AG04449 (cell line): ENCODE data around the gene PSKH1.

Source experiments
- CTCF ChIA-PET: fragments of 350-600 bp; formaldehyde crosslinking; extraction: SDS; loops from one replicate; lab custom pipeline; 2021; ENCODE audit warnings: antibody characterized with exemption; lab: Yijun Ruan, JAX
- POLR2A ChIA-PET: fragments of 400-600, 350-600 bp; formaldehyde crosslinking; extraction: SDS; loops from one replicate; lab custom pipeline; 2020; ENCODE audit warnings: antibody characterized with exemption, inconsistent platforms; lab: Yijun Ruan, JAX
- DNase-seq: peaks from one replicate; pipeline ENCODE4 v3.0.0-alpha.2; 2010; ENCODE audit warnings: low read depth, low spot score
- H3K4me3 ChIP-seq: 2 replicates; pipeline ENCODE4 v1.5.1; 2011; ENCODE audit warnings: low read depth, mild to moderate bottlenecking, control low read depth, low read length
- TF ChIP-seq, protein P1 (sequence below): IDR thresholded peaks from one replicate; pipeline ENCODE4 v1.5.1; 2011; ENCODE audit warnings: mild to moderate bottlenecking, moderate library complexity, low read length, control low read depth, inconsistent platforms; ENCODE audit not compliant: insufficient read depth; ENCODE audit errors: missing control alignments

Gene PSKH1

DNA sequence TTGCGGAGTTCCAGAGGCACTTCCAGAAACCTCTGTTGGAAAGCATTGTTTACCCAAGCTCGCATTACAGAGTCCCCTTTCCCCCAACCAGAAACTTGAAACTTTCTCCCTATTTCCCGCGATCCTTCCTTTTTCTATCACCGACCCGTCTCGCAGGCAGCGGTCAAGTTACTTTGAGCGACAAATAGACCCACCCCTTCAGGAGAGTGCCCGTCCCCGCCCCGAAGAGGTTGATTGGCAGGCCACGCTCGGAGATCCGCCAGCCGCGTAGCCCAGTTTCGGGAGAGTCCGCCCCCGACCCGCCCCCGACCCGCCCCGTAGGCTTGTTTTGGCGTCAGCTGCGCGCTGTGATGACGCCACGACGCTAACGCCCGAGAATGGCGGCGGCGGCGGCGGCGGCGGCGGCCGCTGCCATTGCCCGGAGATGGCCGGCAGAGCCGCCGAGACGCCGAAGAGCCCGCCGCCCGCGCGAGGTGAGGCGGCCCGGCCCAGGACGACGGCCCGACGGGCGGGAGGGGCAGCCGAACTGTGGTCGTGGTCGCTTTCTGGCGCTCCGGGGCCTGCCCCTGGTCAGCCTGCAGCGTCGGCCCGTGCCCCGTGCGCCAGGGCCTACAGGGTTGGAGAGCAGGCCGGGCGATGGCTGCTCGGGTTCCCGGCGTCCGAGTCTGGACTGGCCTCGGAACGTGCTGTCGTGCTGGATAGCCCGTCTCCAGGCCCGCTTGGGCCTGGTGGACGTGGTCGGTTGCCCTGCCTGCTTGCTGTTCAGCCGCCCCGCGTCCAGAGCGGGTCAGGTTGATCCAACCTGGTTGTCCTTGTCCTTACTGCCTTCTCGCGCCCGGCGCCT lies at the start of gene PSKH1:
PSKH1 (plus strand) TSS at position 356 of the 844 bp plus-strand sequence. CDS start 15,496 bp downstream, outside the sequence.
- TF ChIP-seq, protein P1, sequence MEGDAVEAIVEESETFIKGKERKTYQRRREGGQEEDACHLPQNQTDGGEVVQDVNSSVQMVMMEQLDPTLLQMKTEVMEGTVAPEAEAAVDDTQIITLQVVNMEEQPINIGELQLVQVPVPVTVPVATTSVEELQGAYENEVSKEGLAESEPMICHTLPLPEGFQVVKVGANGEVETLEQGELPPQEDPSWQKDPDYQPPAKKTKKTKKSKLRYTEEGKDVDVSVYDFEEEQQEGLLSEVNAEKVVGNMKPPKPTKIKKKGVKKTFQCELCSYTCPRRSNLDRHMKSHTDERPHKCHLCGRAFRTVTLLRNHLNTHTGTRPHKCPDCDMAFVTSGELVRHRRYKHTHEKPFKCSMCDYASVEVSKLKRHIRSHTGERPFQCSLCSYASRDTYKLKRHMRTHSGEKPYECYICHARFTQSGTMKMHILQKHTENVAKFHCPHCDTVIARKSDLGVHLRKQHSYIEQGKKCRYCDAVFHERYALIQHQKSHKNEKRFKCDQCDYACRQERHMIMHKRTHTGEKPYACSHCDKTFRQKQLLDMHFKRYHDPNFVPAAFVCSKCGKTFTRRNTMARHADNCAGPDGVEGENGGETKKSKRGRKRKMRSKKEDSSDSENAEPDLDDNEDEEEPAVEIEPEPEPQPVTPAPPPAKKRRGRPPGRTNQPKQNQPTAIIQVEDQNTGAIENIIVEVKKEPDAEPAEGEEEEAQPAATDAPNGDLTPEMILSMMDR: no peak
- peak; percentile 44 for DNase-seq
- CTCF ChIA-PET: interaction anchor here (1.0 to 4.5 kb wide), 7 partner anchors 10 to 372 kb away, joined by 3 to 47 read pairs (median 4); partner anchors contain the start of gene NRN1L
- peak within 1 kb of the TSS; percentile 91 for H3K4me3 ChIP-seq
- POLR2A ChIA-PET: interaction anchor here (1.0 kb wide), 1 partner anchor 9 kb away, joined by 3 read pairs; no protein-coding TSS in a partner anchor

DNA sequence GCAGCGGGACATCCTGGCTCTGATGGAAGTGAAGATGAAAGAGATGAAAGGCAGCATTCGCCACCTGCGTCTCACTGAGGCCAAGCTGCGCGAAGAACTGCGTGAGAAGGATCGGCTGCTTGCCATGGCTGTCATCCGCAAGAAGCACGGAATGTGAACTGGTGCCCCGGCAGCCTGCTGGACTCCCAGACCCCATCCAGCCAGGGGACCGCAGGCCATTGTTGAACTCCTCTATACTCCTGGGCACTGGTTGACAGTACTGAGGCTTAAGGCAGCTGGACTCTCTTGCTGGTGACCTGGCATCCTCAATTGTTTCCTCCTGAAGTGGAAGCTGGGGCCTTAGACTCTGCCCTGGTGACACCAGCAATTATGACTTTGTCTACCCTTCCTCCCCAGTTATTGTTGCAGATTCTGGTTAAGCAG lies 49.7 kb upstream of the PSKH1 start:
- no peak for DNase-seq
- CTCF ChIA-PET: interaction anchor here (1.1 to 4.3 kb wide), 7 partner anchors 9 to 85 kb away, joined by 3 to 21 read pairs (median 6); partner anchors contain the start of gene NRN1L
- H3K4me3 ChIP-seq: peak overlapping the region; percentile 97
- TF ChIP-seq, protein P1: no peak
- POLR2A ChIA-PET: no interaction called here

DNA sequence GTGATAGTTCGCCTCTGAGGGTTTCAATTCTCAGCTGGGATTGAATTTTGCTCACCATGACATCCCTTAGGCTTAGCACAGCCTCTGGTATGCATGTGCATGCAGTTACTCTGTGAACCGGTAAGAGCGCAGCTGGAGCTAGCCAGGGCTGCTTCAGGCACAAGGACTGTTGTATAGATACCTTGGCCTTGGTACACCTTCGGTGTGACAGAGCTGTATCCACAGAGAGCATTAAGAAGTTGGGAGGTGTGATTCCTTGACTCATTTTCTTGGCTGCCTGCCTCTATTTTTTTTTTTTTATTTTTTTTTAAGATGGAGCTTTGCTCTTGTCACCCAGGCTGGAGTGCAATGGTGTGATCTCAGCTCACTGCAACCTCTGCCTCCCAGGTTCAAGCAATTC lies 48.6 kb upstream of the PSKH1 start:
- CTCF ChIA-PET: interaction anchor here (0.6 to 4.3 kb wide), 18 partner anchors 9 to 327 kb away, joined by 3 to 21 read pairs (median 5); partner anchors contain the start of genes NRN1L and PSKH1
- no peak for DNase-seq
- H3K4me3 ChIP-seq: peak overlapping the region; percentile 33
- TF ChIP-seq, protein P1: peak; percentile 22
- POLR2A ChIA-PET: interaction anchor here (0.7 to 1.7 kb wide), 4 partner anchors 11 to 38 kb away, joined by 3 to 6 read pairs (median 3); partner anchors contain the start of genes EDC4 and TSNAXIP1

DNA sequence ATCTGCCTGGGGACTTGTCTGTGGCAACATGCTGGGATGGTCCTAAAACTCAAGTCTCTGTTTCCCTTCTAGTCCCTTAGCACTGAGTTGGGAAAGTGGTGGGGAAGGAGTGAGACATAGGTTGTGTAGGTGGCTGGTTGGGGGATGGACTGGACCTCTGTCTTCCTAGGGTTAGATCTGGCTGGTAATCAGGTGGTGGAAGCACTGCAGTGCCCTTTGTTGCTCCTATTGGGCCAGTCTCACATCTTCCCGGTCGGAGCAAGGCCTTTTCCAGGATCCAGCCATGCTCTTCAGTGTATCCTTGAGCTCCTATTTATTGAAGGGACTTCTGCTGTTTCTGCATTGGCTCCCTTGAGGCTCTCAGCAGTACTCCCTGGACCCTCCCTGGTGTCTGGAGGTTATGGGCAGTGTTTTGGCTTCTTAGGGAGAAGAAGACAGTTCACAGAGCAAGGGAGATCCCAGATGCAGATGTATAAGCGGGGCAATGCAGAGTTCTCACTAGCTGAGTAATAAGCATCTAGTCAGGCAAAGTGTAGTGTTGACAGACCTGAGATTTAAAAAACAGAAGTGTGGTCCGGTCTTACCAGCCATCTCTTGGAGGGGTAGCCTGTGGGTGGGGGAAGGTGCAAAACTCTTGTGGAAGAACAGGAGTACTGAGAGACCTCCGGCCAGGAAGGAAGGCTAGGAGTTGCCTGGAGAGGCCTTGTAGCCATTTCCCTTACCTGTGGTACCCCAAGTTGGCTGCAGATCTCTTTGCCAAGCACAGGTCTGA lies 47.6 kb upstream of the PSKH1 start:
- no peak for DNase-seq
- H3K4me3 ChIP-seq: peak overlapping the region; percentile 86
- TF ChIP-seq, protein P1: no peak
- ChIA-PET CTCF (interaction anchor here (0.9 to 4.3 kb wide), 19 partner anchors 8 to 332 kb away, joined by 3 to 21 read pairs (median 5); partner anchors contain the start of gene PSKH1), POLR2A (interaction anchor here (0.6 to 1.7 kb wide), 8 partner anchors 12 to 289 kb away, joined by 3 to 6 read pairs (median 3); no protein-coding TSS in a partner anchor)

DNA sequence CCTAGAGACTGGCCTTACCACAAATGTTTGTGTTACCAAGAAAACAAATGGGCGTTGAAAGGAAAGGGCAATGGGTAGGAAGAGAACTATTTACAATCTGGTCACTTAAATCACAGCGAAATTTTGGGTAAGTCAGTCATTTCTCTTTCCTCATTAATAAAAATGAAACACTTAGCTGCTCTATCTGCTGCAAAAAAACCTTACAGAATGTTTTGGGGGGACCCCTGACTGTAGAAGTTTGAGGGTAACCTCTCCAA lies 47.1 kb upstream of the PSKH1 start:
- no peak for DNase-seq
- ChIA-PET POLR2A (interaction anchor here (0.8 to 1.5 kb wide), 7 partner anchors 11 to 290 kb away, joined by 3 to 5 read pairs (median 3); no protein-coding TSS in a partner anchor), CTCF (interaction anchor here (1.1 to 4.3 kb wide), 10 partner anchors 8 to 325 kb away, joined by 3 to 21 read pairs (median 6); no protein-coding TSS in a partner anchor)
- peak overlapping the region; percentile 86 for H3K4me3 ChIP-seq
- TF ChIP-seq, protein P1: no peak
